HK-2 (cell line): Measurements from ENCODE around the gene GNAO1.

Experiments
- DNase-seq: peaks from one replicate; pipeline ENCODE4 v3.0.0-alpha.2; 2018; ENCODE audit not compliant: unreplicated experiment

Gene GNAO1

DNA sequence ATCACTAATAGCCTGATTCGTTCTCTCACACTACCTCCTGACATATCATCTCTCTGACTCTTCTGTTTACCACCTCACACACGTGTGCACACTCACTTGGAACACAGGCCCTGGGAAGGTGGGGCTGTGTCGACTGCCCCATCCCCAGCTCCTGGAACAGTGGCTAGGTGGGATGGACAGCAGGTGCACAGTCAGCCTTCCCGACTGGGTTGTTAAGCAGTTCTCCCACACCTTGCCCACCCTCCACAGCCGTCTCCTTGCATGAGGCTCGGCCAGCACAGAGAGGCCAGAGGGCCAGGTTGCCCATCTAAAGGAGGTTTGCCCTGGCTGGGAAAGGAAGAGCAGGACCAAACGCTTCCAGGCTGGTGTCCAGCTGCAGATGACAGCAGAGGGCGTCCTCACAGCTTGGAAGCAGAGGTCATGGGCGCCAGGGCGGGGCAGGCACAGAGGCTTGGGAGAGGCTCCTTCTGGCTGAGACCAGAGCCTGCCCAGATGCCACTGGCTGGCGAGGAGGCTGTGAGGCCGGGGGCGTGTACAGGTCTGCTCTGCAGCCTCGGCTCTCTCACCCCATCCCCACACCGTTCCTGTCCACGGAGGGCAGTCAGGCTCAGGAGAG is 141.3 kb downstream of the GNAO1 start:
- peak; percentile 84 for DNase-seq

DNA sequence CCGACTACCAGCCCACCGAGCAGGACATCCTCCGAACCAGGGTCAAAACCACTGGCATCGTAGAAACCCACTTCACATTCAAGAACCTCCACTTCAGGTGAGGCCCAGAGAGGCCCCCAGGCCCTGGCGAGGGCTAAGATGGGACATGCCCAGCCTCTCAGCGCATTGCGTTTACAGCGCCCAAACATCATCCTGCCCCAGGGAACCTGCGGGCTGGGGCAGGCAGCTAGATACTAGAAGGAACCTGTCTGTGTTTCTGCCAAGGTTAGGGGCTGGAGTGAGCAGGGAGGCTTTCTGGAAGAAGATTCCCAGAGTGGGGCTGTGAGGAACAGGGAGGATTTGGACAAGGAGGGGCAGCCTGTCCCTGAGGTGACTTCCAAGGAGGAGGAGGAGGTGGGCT is 143.5 kb downstream of the GNAO1 start:
- no peak for DNase-seq

DNA sequence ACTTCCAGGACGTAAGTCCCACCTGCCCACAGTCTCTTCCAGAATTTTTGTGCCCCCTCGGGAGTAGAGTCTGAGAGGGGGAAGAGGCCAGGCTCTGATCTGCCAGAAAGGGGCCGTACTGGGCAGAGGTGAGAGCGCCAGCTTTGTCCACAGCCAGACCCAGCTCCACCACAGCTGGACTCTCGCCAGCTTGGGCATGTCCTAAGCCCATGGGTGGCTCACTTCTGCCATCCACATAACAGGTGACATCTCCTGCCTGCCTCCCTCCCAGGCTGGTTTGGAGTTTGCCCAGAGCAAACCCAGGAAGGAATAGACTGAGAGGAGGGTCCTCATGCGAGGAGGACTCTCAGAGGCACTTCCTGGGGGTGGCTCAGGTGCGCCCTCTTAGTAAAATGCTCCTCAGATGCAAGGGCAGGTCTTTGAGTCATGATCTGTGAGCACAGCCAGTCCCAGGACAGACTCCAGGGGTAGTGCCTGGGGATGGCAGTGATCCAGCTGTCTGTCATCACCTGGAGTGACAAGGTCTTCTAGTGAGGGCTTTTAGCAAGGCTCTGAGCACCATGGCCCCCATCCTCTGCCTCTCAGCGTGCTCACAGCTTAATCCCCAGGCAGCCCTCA is 144.9 kb downstream of the GNAO1 start:
- DNase-seq, result peak; percentile 26

GRCh38 chr16:56336711-56337110 is 145.4 kb downstream of the GNAO1 start:
- DNase-seq, result no peak

DNA sequence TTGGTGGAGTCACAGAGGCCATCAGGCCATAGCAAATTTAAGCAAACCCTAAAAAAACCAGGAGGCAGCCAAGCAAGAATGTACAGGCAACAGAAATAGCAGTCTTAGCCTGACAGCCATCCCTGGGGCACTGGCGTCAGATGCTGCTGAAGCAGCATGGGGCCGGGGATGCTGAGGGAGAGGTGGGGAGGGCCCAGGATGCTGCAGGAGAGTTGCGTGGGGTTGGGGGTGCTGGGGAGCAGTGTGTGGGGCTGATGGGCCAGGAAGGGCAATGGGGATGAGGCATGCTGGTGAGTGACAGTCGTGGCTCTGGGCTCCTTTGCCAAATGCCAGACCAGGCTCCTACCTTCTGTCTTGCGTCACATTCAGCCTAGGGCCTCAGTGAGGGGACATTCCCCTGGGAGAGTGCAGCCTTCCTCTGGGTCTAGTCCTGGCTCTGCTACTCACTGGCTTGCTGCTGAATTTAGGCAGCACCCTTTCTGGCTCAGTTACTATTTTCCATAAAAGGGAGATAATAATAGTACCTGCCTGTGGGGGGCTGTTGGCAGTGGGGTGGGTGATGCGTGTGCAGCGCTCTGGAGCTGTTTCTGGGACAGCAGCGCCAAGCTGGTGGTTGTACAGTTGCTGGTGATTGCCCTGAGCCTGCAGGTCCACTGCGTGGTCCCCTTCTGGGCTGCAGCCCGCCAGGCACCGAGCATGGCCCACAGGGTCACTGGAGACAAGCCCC is 146.0 kb downstream of the GNAO1 start:
- DNase-seq, result no peak

DNA sequence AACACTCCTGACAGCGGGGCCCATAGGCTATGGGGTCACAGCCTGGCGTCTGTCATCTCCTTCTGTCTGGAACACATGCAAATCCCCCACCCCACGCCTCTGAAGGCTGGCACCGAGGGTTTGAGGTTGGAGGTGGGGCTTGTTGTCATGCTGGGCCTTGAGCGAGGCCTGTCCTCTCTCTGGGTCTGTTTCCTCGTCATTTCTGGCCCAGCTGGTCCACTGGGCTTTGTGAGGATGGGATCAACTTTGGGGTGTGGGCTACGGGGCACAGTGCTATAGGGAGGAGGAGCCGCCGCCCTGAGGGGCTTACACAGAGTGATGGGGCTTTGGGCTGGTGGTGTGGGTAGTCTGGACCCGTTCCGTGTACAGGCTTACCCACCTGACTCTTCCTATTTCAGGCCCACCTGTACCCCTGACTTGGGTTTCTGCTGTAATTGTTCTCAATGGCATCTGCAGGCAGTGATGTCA is 146.6 kb downstream of the GNAO1 start:
- DNase-seq, result no peak

DNA sequence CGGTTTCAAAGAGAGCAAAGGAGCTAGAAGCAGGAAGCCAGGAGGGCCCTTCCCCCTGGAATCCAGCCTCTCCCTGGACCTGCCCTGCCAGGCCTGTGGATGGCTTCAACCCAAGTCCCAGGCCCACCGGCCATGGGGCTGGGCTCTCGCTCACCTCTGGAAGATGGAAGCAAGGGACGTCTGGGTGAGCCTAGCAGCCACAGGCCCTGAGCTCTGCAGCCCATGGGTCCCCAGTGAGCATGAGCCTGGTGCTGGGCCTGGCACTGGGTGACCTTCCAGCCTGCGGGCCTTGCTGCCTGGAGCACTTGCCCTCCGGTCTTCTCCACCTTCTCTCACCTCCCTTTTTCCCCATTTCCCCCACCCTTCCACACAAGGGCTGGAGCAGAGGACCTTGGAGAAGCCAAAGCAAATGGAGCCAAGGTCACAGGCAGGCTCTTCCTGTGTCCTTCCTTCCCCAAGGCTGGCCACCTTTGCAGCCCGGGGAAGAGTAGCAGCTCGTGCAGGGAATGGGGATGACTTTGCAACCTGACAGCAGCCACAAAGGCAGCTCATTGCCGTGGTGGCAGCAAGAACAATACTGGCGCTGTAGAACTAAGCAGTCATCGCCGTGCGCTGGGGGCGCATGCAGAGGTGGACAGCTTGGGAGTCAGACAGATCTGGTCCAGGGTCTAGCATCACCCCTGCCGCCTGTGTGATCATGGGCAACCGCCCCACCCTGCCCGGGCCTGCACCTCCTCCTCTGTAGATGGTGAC is 147.5 kb downstream of the GNAO1 start:
- no peak for DNase-seq

- no peak for DNase-seq
These were observed 148.3 kb downstream of the GNAO1 start for GRCh38 chr16:56339431-56340195.

DNA sequence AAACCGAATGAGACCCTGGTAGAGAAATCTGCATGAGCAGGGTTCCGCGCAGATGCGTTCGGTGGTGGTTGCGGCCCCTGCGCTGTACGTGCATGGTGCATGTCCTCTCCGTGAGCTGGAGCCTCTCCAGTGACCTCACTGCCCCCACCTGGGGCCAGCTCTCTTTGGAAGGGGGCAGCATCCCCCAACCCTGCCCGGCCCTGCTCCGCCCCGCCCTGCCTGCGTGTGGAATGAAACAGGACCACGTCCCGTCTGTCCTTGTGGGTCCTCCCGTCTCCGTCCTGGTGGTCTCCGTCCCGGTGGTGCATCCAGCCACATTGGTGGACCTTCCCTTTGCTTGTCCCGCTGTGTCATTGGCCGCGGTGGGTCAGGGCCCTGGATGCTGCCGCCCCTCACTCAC is 149.1 kb downstream of the GNAO1 start:
- no peak for DNase-seq

GRCh38 chr16:56340864-56341365 is 149.6 kb downstream of the GNAO1 start:
- DNase-seq, result no peak

- DNase-seq, result no peak
These were observed 150.5 kb downstream of the GNAO1 start for GRCh38 chr16:56341656-56342399.

- no peak for DNase-seq
These were observed 152.6 kb downstream of the GNAO1 start for GRCh38 chr16:56343661-56344517.

- no peak for DNase-seq
These were observed 153.5 kb downstream of the GNAO1 start for GRCh38 chr16:56344518-56345405.

DNA sequence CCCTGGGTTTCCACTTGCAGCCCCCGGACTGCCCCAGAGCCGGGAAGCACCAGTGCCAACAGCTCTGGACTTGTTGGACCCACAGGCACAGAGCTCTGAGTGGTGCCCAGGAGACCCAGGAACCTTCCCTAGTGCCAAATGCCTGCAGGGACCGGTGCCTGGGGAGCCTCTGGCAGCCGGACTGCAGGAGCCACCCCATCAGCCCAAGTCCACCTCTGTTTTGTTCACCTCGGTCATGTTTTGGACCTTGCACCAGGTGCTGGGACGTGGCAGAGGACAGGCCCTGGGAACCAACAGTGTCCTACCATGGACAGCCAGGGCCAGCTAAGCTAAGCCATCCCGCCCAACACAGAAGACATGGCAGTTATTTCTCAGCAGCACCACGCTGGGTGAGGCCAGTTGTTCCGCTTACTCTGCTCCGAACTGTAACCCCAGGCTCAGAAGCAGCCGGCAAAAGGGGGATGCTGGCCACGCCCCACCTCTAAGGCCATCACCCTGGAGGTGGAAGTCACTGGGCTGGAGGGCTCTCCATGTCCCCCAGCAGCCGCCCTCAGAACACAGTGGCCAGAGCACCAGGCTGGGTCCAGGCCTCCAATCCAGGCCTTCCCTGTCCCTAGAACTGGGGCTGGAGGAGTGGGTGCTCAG is 154.2 kb downstream of the GNAO1 start:
- DNase-seq, result no peak

- no peak for DNase-seq
These were observed 155.0 kb downstream of the GNAO1 start for GRCh38 chr16:56346131-56346890.

GRCh38 chr16:56347166-56347565 is 155.9 kb downstream of the GNAO1 start:
- DNase-seq, result no peak

GRCh38 chr16:56347670-56348069 is 156.4 kb downstream of the GNAO1 start:
- no peak for DNase-seq
